Measurements from ENCODE around the gene CAMTA1.

DNA sequence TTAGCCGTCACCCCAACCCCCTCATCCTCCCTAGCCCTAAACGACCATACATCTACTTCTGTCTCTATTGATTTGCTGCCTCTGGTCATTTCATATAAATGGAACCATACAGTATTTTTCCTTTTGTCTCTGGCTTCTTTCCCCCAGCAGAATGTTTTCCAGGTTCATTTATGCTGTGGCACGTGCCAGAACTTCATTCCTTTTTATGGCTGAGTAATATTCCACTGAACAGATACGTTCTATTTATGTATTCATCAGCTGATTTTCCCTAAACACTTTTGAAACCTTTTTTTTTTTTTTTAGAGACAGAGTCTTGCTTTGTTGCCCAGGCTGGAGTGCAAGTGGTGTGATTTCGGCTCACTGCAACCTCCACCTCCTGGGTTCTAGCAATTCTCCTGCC, 181.1 kb downstream of the CAMTA1 start:
- TF ChIP-seq, protein P1, sequence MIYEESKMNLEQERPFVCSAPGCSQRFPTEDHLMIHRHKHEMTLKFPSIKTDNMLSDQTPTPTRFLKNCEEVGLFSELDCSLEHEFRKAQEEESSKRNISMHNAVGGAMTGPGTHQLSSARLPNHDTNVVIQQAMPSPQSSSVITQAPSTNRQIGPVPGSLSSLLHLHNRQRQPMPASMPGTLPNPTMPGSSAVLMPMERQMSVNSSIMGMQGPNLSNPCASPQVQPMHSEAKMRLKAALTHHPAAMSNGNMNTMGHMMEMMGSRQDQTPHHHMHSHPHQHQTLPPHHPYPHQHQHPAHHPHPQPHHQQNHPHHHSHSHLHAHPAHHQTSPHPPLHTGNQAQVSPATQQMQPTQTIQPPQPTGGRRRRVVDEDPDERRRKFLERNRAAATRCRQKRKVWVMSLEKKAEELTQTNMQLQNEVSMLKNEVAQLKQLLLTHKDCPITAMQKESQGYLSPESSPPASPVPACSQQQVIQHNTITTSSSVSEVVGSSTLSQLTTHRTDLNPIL (CRISPR knock-in tag; IDR thresholded peaks at IDR 0.05; ENCODE audit: low read depth): no peak
- TF ChIP-seq ZFP3 (CRISPR knock-in tag; IDR thresholded peaks at IDR 0.05): no peak
- no peak for TF ChIP-seq RARB (CRISPR knock-in tag; IDR thresholded peaks at IDR 0.05)
- no peak for TF ChIP-seq BACH2 (CRISPR knock-in tag; IDR thresholded peaks at IDR 0.05; ENCODE audit: borderline replicate concordance)
- no peak for TF ChIP-seq ZC3H10 (CRISPR knock-in tag; IDR thresholded peaks at IDR 0.05)
- TF ChIP-seq ZFP30 (CRISPR knock-in tag; IDR thresholded peaks at IDR 0.05): no peak
- TF ChIP-seq ISL1 (CRISPR knock-in tag; IDR thresholded peaks at IDR 0.05): no peak
